Dorsolateral prefrontal cortex (tissue), 118 donors: ENCODE data around the gene FGF3. TPM values are rescaled to one million over a fixed set of nuclear protein-coding genes. Genes with fewer than 3 reads are reported as not detected.

Experiments
- total RNA-seq, 120 experiments: library from RNA; stranded (reverse); gene quantifications; one replicate each; pipeline versions ENCODE4 v1.2.3 to v1.2.4, GENCODE V29; 2022

The FGF3 gene
- total RNA-seq, 120 experiments from 2014 or later: not detected

Other genes with a start within 250 kb of the FGF3 start
- 10 to 100 TPM; 12.7 to 68.0 (median 31.1) TPM for gene CCND1, start 178.3 kb downstream of the FGF3 start, total RNA-seq
- gene LTO1, start 144.1 kb downstream of the FGF3 start, total RNA-seq: 10 to 100 TPM; 33.4 to 74.6 (median 51.9) TPM
- not detected for gene FGF19, start 115.4 kb downstream of the FGF3 start, total RNA-seq
- not detected for gene FGF4, start 44.1 kb downstream of the FGF3 start, total RNA-seq